GM19455 (cell line): ENCODE data around the gene UBE2L6.

ENCODE experiments used
- ATAC-seq: cut with Tn5 transposase; IDR thresholded peaks from one replicate; pipeline ENCODE4 v1.9.1; 2021; ENCODE audit not compliant: unreplicated experiment

The UBE2L6 gene

GRCh38 chr11:57501953-57502352 is 65.5 kb downstream of the UBE2L6 start:
- ATAC-seq: no peak
